Measurements from ENCODE around the gene RNF40.

The RNF40 gene

GRCh38 chr16:30764816-30765465 is 2.8 kb downstream of the RNF40 start:
- DNase-seq, result no peak

DNA sequence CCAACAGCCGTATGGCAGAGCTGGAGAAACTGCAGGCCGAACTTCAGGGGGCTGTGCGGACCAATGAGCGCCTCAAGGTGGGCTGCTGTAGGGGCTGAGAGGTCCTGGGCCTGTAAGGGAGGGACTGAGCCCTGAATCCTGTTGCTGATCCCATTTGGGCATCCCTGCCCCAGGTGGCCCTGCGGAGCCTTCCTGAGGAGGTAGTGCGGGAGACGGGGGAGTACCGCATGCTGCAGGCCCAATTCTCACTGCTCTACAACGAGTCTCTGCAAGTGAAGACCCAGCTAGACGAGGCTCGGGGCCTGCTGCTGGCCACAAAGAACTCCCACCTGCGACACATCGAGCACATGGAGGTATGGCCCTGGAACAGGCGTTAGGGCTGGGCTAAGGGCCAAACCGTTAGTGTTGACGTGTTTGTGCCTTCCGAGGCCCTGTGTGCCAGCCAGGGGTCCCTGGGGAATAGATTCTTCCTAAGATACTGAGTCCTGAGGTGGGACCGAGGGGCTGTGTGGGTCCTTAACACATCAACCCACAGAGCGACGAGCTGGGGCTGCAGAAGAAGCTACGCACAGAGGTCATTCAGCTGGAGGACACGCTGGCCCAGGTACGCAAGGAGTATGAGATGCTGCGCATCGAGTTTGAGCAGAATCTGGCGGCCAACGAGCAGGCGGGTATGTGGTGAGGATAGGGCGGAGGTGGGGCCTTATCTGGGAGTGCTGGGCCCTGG is 4.2 kb downstream of the RNF40 start:
- no peak for DNase-seq

GRCh38 chr16:30766933-30767284 is 4.8 kb downstream of the RNF40 start:
- no peak for DNase-seq

GRCh38 chr16:30767767-30768465 is 5.8 kb downstream of the RNF40 start:
- no peak for DNase-seq

GRCh38 chr16:30768583-30769181 is 6.6 kb downstream of the RNF40 start:
- no peak for DNase-seq

DNA sequence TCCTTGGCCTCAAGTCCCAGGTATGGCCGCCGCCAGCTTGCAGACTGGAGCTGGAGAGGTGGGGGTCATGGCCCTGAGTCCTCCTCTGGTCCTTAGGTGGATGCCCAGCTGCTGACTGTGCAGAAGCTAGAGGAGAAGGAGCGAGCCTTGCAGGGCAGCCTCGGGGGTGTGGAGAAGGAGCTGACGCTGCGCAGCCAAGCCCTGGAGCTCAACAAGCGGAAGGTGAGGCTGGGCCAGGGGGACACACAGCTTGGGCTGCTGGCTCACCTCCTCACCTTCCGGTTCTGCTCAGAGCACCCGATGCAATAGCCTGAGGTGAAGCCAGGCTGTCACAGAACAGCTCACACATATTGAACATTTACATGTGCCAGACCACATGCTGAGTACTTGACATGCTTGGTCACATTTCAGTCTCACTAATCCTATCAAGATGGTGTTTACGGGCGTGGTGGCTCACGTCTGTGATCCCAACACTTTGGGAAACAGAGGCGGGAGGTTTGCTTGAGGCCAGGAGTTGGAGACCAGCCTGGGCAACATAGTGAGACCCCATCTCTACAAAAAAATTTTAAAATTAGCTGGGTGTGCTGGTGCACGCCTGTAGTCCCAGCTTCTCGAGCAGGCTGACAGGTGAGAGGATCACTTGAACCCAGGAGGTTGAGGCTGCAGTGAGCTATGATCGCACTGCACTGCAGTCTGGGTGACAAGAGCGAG is 7.4 kb downstream of the RNF40 start:
- no peak for DNase-seq

- DNase-seq, result no peak
These were observed 9.6 kb downstream of the RNF40 start for GRCh38 chr16:30771726-30772125.

GRCh38 chr16:30773826-30774225 is 11.7 kb downstream of the RNF40 start:
- no peak for DNase-seq

DNA sequence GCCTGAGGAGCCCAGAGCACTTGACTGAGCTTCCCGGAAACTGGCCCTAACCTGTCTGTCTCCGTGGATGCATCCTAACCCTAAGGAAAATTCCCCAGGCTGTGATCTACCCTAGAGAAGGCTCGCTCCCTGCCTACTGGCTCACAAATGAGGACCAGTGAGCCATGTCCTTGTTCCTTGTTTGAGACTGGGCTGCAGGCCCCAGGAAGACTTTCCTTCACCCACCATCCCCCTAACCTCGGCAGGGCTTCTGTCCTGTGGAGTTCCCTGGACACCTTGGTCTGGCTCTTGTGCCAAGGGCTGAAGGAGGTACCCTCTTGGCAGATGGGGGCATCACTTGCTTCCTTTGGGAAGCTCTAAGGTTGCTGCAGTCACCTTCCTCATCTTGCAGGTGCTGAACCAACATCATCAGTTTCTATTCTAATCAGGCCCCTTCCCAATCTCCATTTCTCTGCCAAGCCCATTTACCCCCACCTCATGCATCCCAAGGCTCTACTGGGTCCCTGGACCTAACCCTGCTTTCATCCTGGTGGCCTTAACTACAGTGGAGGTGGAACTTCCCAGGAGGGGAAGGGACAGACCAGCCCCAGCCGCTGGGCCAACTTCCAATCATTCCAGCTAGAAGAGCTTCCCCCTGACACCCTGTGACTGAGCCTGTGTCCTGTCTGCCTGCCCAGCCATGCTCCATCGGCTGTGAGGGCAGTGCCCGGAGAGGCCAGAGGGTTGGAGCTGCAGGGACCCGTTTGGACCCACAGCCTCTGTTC is 12.4 kb downstream of the RNF40 start:
- DNase-seq, result no peak

DNA sequence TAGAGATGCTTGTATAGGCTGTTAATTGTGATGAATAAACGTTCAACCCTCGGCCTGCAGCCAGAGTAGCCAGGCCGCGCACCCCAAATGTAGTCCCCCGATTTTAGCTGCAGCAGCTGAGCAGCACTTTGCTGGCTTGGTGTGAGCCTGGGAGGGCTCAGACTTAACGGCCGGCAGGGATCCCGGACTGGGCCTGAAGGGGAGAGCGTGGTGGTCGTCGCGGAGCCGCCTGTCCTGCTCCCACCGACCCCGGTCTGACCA is 12.9 kb downstream of the RNF40 start:
- DNase-seq, result no peak

- peak; percentile 67 for DNase-seq
These were observed 13.5 kb downstream of the RNF40 start for GRCh38 chr16:30775392-30776188.

DNA sequence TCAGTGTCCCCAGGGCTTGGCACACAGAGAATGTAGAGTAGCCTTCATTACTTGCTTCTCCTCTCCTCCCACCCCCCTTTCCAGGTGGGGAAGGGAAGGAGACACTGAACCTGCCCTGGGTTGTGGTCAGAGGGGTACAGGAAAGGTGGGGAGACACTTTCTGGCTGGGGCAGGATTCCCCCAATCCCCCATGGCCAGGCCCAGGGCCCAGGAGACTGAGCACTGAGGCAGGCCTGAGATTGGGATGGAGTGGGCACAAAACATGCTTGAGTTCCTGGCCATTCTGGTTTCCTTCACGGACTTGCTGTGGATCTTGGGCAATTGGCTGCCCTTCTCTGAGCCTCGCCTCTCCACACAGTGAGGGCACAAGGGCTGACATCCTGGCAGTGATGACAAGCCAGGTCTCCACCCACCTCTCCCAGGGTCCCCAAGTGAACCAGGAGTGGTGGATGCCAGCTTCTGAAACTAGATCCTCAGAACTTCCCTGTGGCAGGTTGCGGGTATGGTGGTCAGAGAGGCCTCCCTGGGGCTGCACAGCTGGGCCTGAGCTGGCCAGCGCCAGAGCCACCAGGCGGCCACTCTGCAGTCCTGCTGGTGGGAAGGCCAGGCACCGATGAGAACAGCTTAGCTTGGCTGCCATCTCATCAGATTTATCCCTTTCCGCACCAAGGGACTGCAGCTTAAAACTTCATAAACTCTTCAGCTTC is 15.6 kb downstream of the RNF40 start:
- DNase-seq, result no peak

- DNase-seq, result no peak
These were observed 16.6 kb downstream of the RNF40 start for GRCh38 chr16:30778549-30779244.

GRCh38 chr16:30779596-30779995 is 17.5 kb downstream of the RNF40 start:
- no peak for DNase-seq

DNA sequence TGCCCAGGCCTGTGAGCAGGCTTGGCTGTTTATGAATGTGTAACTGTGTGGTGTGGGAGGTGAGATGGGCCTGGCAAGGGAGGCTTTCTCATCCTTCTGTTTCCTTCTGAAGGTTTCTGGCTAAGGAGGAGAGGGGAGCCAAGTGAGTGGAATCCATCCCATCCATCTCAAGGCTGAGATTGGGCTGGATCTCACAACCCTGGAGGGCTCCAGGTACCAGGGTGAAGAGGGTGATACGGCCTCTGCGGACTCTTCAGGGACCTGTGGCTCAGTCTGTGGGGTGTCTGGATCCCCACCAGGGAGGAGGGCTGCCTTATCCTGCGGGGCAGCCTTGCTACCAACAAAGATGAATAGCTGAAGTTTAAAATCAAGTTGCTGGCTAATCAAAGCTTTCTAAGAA is 17.9 kb downstream of the RNF40 start:
- DNase-seq, result no peak

DNA sequence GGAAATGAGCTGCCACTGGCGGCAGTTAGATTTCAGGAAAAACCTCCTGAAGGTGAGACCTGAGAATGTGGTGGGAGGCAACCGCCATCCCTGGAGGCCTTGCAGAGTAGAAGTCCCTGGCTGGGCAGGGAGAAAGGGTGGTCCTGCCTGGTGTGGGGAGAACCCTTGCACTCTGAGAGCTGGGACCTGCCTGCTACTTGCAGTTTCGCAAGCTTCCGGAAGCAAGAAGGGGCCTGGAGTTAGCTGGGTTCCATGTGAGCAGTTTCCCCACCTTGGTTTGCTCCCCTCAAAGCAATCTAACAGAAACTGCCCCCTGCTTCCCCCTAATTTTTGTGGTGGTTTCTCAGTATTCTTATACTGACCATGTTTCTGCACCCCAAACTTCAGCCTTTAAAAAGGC is 18.4 kb downstream of the RNF40 start:
- DNase-seq, result no peak

DNA sequence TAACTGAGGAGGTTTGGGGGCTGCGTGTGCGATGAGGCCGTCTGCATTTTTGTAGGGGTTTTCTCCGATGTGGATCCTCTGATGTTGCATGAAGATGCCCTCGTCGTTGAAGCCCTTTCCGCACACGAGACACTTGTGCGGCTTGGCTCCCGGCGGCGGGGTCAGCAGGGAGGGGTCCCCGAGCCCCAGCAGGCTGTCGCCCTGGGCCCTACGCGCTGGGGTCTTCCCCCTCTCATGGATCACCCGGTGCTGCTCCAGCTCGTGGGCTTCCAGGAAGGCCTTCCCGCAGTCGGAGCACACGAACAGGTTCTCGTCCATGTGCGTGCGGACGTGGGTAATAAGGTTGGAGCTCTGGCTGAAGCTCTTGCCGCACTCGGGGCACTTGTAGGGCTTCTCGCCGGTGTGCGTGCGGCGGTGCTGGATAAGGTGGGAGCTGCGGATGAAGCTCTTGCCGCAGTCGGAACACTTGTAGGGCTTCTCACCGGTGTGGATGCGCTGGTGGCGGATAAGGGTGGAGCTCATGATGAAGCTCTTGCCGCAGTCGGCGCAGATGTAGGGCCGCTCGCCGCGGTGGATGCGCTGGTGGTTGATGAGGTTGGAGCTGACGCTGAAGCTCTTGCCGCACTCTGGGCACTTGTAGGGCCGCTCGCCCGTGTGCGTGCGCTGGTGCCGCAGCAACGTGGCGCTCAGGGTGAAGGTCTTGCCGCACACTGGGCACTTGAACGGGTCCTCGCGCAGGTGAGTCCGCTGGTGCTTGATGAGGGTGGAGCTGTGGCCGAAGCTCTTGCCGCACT is 20.6 kb downstream of the RNF40 start:
- DNase-seq, result no peak

- DNase-seq, result no peak
These were observed 21.4 kb downstream of the RNF40 start for GRCh38 chr16:30783280-30784109.

- no peak for DNase-seq
These were observed 22.1 kb downstream of the RNF40 start for GRCh38 chr16:30784215-30784614.
